Cerebellar cortex (tissue), 1 donor: ENCODE results near the gene NXPH4.

ENCODE experiments used
- DNase-seq: peaks from one replicate; pipeline ENCODE4 v3.0.0-alpha.2; 2015; ENCODE audit warnings: low spot score

Gene NXPH4

DNA sequence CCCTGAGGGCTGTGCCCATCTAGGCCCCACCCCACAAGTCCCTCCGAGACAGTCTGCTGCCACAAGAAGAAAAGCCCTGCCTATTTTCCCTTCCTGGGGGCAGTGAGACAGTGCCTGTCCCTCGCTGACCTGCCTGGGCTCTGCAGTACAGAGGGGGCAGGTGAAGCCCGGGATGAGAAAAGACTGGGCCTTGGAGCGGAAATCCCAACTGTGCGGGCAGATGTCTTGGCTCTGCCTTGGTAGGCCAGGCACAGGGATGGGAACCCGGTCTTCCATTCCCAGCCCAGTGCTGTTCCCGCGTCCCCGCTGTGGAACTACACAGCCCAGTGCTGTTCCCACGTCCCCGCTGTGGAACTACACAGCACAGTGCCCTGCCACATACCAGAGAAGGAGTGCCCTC, 12.8 kb upstream of the NXPH4 start:
- peak; percentile 93 for DNase-seq

DNA sequence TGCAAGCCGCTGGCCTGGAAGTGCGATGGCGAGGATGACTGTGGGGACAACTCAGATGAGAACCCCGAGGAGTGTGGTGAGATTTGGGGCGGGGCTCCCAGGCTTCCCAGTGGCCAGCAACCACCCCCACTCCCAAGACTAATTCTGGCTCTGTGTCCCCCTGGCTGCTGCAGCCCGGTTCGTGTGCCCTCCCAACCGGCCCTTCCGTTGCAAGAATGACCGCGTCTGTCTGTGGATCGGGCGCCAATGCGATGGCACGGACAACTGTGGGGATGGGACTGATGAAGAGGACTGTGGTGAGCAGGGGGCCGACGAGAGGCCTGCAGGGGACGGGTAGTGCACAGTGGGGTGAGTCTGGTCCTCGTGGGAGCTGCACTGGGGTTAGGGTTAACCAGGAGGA, 12.1 kb upstream of the NXPH4 start:
- DNase-seq, result no peak

DNA sequence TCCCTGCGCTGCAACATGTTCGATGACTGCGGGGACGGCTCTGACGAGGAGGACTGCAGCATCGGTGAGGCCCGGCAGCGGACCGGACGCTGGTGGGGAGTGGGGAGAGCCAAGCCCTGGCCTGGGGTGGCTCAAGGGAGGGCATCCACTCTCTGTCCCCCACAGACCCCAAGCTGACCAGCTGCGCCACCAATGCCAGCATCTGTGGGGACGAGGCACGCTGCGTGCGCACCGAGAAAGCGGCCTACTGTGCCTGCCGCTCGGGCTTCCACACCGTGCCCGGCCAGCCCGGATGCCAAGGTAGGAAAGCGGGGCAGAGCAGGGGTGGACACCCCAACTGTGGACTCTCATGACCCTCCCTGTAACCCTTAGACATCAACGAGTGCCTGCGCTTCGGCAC, 11.4 kb upstream of the NXPH4 start:
- no peak for DNase-seq

DNA sequence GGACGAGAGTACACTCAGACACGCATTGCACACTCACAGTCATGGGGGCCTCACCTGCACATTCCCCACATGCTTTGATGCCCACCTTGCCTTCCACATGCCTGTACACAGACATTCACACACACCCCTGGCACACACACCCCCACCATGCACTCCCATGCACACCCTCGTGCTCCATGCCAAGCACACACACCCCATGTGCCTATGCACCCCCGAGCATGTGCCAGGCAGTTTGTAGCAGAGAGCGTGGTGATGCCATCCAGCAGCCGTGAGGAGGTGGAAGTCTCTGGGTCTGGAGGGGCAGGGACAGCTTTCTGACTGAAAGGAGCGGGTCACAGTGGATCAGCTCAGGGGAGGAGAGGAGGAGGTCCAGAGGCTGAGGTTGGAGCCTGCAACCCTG, 10.7 kb upstream of the NXPH4 start:
- DNase-seq, result no peak

DNA sequence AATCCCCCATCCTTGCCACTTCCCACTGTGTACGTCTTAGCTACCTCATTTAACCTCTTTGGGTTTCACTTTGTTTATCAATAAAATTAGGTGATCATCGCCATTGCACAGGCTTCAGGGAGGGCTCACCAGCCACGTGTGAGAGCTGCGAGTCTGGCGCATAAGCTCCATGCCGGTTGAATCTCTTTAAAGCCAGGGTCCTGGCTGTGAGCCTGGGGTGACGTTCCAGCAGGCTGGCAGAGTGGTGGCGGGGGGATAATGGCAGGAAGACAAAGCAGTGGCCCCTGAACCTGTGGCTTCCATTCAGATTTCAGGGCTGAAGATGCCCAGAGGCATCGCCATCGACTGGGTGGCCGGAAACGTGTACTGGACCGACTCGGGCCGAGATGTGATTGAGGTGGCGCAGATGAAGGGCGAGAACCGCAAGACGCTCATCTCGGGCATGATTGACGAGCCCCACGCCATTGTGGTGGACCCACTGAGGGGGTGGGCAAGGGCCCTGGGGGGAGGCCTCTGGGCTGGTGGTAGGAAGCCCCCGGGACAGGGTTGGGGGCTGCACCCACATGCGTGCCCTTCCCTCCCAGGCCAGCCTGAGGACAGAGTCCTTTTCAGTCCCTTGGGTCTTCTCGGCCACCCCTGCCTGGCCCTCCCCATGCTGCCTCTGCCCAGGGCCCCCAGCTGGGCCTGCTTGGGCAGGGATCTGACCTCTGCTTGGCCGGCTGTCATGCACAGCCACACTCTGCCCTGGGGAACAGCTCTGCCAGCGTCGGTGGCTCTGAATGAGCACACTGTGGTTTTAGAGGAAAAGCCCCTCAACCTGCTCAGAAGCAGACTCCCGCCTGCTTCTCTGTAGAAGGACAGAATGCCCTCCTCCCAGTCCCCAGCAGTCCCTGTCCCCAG, 8.6 kb upstream of the NXPH4 start:
- no peak for DNase-seq

DNA sequence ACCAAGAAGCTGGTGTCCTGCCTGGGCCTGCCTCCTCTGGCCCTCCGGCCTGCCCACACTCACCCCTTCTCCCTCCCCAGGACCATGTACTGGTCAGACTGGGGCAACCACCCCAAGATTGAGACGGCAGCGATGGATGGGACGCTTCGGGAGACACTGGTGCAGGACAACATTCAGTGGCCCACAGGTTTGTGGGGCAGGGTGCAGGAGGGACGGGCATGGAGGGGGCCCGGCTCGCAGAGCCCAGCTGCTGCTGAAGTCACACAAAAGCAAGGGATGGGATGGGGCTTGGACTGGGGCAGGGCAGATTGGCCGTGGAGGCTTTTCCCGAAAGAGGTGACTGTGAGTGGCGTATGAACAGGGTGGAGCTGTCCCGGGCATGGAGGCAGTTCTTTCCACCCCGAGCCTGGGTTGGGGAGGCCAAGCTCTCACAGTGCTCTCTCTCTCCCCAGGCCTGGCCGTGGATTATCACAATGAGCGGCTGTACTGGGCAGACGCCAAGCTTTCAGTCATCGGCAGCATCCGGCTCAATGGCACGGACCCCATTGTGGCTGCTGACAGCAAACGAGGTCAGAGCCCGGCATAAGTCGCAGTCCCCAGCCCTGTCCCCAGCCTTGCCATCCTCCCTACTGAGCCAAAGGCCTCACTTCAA, 7.8 kb upstream of the NXPH4 start:
- DNase-seq, result peak; percentile 59

DNA sequence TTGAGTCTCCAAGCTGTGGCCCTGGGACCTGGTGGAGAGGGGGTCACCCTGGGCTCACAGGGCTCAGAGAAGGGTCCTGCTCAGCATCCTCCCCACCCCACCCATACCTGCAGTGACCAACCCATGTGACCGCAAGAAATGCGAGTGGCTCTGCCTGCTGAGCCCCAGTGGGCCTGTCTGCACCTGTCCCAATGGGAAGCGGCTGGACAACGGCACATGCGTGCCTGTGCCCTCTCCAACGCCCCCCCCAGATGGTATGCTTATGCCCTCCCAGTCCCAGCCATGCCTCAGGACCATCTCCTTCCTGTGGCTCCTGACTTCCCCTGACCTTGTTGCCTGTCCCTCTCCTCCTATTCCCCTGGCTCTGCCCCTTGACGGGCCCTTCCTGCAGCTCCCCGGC, 6.7 kb upstream of the NXPH4 start:
- no peak for DNase-seq

DNA sequence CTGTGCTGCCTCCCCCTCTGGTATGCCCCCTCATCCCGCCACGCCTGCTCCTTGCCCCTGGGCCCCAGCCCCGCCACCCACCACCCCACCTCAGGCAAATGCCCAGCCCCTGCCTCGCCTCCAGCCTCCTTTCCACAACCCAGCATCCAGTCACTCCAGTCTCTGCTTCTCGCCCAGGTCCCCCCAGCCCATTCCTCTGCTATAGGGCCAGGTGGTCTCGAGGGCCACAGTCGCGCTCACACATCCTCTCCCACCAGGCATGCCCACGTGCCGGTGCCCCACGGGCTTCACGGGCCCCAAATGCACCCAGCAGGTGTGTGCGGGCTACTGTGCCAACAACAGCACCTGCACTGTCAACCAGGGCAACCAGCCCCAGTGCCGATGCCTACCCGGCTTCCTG, 6.1 kb upstream of the NXPH4 start:
- no peak for DNase-seq

DNA sequence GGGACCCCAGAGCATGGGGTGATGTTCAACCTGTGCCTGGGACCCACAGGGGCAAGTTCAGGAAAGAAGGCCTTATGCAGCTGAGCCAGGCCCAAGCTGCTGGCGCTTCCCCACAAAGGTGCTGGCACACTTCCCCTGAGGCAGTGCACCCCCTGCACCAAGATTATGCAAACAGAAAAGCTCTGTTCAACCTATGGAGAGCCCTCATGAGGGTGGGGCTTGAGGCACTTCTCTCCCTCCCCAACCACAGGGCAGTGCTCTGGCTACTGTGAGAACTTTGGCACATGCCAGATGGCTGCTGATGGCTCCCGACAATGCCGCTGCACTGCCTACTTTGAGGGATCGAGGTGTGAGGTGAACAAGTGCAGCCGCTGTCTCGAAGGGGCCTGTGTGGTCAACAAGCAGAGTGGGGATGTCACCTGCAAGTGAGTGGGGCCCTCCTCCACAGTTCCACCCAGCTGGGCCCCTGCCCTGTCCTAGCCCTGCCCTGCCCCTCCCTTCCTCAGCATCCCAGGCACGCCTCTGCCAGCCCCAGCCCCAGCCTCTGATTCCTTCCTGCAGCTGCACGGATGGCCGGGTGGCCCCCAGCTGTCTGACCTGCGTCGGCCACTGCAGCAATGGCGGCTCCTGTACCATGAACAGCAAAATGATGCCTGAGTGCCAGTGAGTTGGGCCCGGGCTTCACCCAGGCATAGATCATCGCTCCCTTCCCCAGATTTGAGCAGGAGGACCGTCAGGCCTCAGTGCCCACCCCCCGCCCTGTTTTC, 5.5 kb upstream of the NXPH4 start:
- DNase-seq, result no peak

DNA sequence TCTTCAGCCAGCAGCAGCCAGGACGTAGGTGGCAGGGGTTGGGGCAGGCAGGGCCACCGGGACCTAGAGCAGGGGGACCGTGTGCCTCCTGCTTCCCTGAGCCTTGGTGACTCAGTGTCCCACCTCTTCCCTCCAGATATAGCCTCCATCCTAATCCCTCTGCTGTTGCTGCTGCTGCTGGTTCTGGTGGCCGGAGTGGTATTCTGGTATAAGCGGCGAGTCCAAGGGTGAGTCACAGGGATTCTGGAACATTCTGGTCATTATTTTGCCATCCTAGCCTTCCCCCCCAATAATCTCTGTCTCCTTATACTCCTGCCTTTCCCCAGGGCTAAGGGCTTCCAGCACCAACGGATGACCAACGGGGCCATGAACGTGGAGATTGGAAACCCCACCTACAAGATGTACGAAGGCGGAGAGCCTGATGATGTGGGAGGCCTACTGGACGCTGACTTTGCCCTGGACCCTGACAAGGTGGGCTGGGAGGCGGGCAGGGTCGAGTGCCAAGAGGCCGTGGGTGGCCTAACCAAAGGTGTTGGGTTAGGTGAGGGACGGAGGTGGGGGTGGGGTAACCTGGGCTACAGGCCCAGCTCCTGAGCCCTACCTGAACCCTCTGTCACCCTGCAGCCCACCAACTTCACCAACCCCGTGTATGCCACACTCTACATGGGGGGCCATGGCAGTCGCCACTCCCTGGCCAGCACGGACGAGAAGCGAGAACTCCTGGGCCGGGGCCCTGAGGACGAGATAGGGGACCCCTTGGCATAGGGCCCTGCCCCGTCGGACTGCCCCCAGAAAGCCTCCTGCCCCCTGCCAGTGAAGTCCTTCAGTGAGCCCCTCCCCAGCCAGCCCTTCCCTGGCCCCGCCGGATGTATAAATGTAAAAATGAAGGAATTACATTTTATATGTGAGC, 4.5 kb upstream of the NXPH4 start:
- no peak for DNase-seq

DNA sequence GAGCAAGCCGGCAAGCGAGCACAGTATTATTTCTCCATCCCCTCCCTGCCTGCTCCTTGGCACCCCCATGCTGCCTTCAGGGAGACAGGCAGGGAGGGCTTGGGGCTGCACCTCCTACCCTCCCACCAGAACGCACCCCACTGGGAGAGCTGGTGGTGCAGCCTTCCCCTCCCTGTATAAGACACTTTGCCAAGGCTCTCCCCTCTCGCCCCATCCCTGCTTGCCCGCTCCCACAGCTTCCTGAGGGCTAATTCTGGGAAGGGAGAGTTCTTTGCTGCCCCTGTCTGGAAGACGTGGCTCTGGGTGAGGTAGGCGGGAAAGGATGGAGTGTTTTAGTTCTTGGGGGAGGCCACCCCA, 3.9 kb upstream of the NXPH4 start:
- DNase-seq, result no peak

DNA sequence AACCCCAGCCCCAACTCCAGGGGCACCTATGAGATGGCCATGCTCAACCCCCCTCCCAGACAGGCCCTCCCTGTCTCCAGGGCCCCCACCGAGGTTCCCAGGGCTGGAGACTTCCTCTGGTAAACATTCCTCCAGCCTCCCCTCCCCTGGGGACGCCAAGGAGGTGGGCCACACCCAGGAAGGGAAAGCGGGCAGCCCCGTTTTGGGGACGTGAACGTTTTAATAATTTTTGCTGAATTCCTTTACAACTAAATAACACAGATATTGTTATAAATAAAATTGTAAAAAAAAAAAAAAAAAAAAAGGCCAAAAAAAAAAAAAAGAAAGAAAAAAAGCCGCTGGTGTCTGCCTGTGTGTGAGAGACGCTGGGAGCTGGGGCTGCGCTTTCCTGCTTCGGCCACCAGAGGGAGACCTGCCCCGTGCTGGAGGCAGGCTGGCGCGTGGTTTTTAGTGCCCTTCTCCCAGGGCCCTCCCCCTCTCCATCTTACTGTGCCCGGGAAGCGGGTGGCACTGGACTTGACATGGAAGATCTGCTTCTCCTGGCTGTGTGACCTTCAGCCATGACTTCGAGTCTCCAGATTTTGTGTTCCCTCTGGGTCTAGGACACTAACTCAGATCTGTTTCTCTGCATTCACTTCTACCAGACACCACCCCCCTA, 3.4 kb upstream of the NXPH4 start:
- DNase-seq, result peak; percentile 92

DNA sequence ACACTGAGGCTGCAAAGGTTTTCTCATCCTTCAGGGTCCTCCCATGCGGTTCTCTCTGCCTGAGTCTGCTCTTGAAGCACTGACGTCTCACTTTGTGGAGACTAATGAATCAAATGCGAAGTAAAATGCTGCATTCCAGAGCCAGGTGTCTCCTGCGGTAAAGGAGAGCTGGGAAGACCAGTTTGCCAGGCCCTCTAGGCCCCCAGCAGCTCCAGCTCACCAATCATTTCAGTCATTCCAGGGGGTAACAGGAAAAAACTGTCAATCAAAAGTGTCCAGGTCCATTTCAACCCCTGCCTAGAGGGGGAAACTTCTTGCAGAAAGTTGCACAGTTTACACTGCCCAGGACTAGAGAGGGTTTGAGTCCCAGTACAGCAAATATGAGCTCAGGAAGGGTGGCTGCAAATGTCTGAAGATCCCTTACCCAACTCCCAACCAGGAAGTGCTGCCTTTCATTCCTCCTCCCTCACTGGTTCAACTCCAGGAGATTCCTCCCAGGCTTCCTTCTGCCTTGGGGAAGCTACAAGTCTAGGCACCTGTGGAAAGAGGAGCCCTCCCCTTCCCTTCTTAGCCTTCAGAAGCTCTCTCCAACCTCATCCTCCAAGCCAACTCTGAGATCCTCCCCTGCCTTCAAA, 2.7 kb upstream of the NXPH4 start:
- no peak for DNase-seq

DNA sequence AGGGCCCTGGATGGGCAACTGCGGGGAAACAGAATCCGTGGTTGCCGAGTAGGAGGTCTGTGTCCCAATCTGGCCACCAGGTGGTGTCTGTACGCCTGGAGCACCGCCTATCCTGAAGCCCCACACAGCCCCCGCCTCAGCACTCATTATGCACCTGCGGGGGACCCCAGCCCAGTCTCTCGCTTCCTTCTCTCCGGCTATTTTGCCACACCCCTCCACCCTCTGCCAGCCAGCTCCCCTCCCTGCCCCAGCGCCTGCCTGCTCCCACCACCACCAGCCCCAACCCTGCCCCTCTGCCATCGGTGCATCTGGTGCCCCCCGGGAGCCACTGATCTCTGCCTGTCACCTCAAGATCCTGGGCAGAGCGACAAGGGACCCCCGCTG, 2.2 kb upstream of the NXPH4 start:
- DNase-seq, result peak; percentile 84

DNA sequence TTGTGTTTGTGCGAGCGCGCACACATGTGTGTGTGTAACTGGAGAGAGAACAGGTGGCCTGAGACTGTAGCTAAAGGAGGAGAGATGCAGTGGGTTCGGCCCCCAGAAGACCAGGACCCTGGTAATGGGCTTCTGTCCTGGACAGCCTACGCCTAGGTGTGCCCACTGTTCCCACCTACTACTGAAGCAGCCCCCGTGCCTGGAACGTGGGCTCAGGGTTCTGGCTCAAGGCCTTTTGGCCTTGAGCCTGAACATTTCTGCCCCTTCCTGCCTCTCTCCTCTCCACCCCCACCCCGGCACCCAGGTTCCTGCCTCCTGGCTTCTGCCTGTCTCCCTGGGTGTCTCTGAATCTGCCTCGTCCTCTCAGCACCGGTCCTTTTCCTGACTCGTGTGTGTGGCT, 1.5 kb upstream of the NXPH4 start:
- no peak for DNase-seq

DNA sequence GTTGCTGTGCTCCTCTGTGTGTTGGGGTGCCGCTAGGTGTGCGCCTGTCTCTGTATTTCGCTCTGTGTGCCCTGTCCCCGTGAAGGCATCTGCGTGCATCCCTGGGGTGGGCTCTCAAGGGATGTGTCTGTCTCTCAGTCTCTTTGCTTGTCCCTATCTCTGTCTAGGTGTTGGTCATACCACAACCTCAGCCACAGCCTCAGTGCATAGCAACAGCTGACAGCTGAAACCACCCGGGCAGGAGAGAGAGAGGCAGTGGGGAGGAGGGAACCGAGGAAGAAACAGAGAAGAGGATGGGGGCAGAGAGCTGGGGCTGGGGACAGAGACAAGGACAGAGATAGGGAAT, 953 bp upstream of the NXPH4 start:
- DNase-seq, result no peak

DNA sequence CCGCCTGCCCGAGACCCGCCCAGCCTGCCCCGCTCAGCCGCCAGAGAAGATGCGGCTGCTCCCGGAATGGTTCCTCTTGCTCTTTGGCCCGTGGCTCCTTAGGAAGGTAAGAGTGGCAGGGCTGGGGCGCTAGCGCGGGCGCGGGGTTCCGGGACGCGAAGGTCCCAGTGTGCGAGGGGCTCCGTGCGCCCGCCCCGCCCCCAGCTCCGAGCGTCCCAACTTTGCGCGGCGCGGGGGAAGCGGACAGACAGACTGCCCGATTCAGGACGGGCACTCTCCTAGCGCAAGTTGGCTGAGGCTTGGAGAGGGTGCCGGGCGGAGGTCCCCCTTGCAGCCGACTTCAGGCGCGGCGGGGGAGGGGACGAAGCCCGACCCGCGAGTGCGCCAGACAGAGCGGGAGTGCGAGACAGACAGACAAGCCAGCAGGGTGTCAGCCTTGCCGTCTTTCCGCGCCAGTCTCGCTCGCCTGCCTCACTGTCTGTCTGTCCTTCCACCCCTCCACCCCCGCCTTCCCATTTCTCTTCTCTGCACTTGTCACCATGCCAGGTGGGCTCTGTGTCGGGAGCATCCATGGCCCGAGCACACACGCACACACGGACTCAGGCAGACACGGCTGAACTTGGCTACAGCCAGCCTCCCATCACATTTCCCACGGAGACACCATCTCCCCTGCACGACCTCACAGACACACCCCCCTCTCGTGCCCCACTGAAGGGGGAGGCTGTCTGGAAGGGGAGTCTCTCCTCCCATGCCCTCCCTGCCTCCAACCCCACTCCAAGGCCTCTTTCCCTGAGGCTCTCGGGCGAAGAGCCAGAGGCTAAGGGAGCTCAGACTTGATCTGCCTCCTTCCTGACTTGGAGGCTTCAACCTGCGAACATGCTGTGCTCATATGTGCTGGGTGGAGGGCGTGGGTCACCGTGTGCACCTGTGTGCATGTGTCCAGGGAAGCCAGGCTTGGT, 606 bp downstream of the NXPH4 start:
- DNase-seq, result peak; percentile 68

DNA sequence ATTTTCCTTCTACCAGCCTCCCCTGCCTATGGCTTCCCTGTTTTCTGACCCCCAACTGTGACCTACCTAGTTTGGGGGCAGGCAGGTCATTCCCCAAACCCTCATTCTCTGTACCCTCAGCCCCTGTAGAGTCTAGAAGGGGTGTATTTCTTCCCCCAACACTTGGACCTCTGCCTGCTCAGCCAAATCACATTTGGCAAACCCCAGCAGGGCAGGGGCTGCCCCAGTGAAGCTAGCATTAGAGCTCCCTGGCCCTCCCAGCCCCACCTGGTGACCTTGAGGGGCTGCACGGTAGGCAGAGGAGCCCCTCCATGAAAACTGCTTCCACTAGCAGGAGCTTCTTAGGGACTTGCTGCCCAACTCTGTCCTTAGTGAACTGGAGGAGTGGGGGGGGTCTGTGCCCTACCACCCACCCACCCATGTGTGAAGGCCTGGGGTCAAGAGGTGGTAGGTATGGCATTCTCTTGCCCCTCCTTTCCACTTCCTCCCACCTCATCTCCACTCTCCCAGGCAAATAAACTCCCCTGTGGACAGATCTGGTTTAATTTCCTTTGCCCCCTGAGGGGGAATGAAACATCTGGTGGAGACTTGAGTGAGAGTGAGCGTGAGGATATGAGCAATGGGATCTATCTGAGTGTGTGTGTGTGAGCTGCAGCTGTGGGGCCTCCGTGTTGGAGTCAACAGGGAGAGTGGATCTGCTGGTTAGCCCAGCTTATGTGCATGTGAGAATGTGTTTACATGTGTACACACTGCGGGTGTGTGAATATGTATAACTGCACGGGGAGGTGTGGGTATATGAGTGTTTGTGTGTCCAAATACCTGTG, 1.6 kb downstream of the NXPH4 start:
- no peak for DNase-seq
